ENCODE results near the gene SLC25A21.

SLC25A21 gene

DNA sequence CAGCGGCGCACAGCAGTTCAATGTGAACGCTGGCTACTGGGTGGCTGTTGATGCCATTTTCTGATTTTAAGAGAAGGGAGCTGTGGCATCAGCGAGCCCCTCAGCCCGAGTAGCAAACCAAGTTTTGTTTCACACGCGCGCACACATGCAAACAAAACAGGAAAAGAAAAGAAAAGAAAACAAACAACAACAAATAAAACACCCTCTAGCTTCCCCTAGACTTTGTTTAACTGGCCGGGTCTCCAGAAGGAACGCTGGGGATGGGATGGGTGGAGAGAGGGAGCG, 510.2 kb downstream of the SLC25A21 start:
- Histone ChIP-seq H3K27me3 (replicated peaks; ENCODE audit: insufficient read depth, low read length) (no peaks in the 10 kb centered on the region), H3K4me1 (ENCODE audit: low read length) (no peaks in the 10 kb centered on the region), H3K27ac (ENCODE audit: low read length) (no peak overlapping the region), H3K4me3 (ENCODE audit: low read length) (no peak overlapping the region), H4K20me1 (ENCODE audit: insufficient read depth, low read length) (no peaks in the 10 kb centered on the region), H3F3A (ENCODE audit: insufficient read depth, low read length) (no peaks in the 10 kb centered on the region), H3K9me3 (replicated peaks; ENCODE audit: insufficient read depth, low read length) (no peaks in the 10 kb centered on the region), H3K9ac (ENCODE audit: low read length) (no peak overlapping the region), H3K79me2 (ENCODE audit: low read length) (no peaks in the 10 kb centered on the region), H3K4me2 (ENCODE audit: low read depth, low read length) (no peak overlapping the region), H3K9me2 (replicated peaks; ENCODE audit: insufficient read depth, low read length) (no peaks in the 10 kb centered on the region), H2AFZ (ENCODE audit: low read length) (no peak overlapping the region), H3K36me3 (replicated peaks; ENCODE audit: insufficient read depth, low read length) (no peaks in the 10 kb centered on the region)
- no peak for TF ChIP-seq EZH2 (optimal IDR thresholded peaks at IDR 0.05; ENCODE audit: low read depth, low read length)
- DNase-seq: no peak

DNA sequence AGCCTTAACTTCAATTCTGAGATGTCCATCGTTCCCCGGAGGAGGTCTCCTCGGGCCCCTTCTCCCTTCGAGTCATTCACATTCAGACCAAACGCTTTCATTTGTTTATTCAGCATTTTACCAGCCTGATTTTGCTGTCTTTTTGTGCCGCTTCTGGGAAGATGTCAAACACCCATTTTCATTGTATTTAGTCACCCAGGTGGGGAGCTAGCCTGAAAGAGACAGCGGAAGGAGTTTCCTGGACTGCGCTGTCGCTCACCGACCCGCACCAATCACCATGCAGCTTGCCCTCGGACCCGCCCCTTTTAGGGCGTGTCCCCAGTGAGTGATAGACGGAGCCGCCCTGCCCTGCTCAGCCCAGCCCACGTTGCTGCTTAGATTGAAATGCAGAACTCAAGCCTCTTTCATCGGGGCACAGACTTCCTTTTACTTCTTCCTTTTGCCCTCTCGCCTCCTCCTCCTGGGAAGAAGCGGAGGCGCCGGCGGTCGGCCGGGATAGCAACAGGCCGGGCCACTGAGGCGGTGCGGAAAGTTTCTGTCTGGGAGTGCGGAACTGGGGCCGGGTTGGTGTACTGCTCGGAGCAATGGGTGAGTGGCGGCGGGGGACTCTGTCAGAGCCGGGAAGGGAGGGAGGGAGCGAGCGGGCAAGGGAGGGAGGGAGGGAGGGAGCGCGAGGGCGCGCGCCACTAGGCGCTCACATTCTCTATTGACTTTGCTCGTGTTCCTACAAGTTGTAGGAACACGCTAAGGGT, 510.7 kb downstream of the SLC25A21 start, which contains the start of gene PAX9:
PAX9 (plus strand) TSS at position 355 of the 752 bp plus-strand sequence; CDS start at position 585, 230 bp downstream.
- Histone ChIP-seq H3K4me1 (ENCODE audit: low read length) (no peaks in the 10 kb centered on the region), H3K27me3 (replicated peaks; ENCODE audit: insufficient read depth, low read length) (no peaks in the 10 kb centered on the region), H2AFZ (ENCODE audit: low read length) (peak within 1 kb of the TSS; percentile 85), H4K20me1 (ENCODE audit: insufficient read depth, low read length) (no peaks in the 10 kb centered on the region), H3K4me3 (ENCODE audit: low read length) (peak within 1 kb of the TSS; percentile 60), H3F3A (ENCODE audit: insufficient read depth, low read length) (no peaks in the 10 kb centered on the region), H3K27ac (ENCODE audit: low read length) (peak within 1 kb of the TSS; percentile 49; the same call in 1 of the 2 replicates), H3K36me3 (replicated peaks; ENCODE audit: insufficient read depth, low read length) (no peaks in the 10 kb centered on the region), H3K79me2 (ENCODE audit: low read length) (no peaks in the 10 kb centered on the region), H3K9me2 (replicated peaks; ENCODE audit: insufficient read depth, low read length) (no peaks in the 10 kb centered on the region), H3K9ac (ENCODE audit: low read length) (peak within 1 kb of the TSS; percentile 23; the same call in 1 of the 2 replicates), H3K4me2 (ENCODE audit: low read depth, low read length) (peak within 1 kb of the TSS; percentile 72), H3K9me3 (replicated peaks; ENCODE audit: insufficient read depth, low read length) (no peaks in the 10 kb centered on the region)
- peak; percentile 82 for DNase-seq
- TF ChIP-seq, protein P1, sequence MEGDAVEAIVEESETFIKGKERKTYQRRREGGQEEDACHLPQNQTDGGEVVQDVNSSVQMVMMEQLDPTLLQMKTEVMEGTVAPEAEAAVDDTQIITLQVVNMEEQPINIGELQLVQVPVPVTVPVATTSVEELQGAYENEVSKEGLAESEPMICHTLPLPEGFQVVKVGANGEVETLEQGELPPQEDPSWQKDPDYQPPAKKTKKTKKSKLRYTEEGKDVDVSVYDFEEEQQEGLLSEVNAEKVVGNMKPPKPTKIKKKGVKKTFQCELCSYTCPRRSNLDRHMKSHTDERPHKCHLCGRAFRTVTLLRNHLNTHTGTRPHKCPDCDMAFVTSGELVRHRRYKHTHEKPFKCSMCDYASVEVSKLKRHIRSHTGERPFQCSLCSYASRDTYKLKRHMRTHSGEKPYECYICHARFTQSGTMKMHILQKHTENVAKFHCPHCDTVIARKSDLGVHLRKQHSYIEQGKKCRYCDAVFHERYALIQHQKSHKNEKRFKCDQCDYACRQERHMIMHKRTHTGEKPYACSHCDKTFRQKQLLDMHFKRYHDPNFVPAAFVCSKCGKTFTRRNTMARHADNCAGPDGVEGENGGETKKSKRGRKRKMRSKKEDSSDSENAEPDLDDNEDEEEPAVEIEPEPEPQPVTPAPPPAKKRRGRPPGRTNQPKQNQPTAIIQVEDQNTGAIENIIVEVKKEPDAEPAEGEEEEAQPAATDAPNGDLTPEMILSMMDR (IDR thresholded peaks at IDR 0.05; ENCODE audit: low read length): no peak
- TF ChIP-seq EZH2phosphoT487 (IDR thresholded peaks at IDR 0.05; ENCODE audit: low read length) (no peak), EZH2 (optimal IDR thresholded peaks at IDR 0.05; ENCODE audit: low read depth, low read length) (no peak)

DNA sequence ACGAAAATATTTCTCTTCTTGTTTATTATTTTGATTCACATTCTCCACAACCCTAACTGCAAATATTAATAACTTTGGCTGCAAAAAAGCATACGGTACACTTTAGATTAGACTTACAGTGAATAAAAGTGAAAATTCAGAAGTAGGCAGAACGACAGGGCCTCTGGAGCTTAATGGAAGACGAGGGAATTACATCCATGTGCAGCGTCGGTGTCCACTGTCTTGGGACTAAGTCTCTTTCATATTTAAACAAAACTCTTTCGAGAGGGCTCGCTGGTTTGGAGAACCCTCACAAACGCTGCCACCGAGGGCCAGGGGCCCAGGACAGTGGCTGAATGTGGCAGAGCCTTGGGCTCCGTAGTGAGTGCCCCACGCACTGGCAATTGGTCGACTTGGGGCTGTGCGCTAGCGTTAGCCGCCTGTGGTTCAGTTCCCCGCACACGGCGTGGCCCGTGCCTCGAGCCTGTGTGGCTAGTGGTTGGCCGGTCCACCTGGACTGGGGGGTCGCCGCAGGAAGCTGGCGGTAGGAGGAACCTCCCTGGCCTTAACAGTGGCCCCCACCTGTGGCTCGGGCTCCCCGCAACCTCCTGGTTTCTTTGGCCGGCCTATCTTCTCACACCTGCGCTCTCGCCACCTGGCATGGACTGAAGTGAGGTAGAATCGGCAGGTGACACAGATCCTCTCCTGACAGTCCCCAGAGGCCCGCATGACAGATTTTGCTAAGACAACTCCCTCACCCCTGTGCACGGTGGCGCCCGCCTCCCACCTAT, 511.5 kb downstream of the SLC25A21 start:
- TF ChIP-seq, protein P1 (IDR thresholded peaks at IDR 0.05; ENCODE audit: low read length): no peak
- TF ChIP-seq EZH2phosphoT487 (IDR thresholded peaks at IDR 0.05; ENCODE audit: low read length) (no peak), EZH2 (optimal IDR thresholded peaks at IDR 0.05; ENCODE audit: low read depth, low read length) (no peak)
- Histone ChIP-seq H4K20me1 (ENCODE audit: insufficient read depth, low read length) (no peaks in the 10 kb centered on the region), H3K9ac (ENCODE audit: low read length) (peak overlapping the region; percentile 23; the same call in 1 of the 2 replicates), H3K4me3 (ENCODE audit: low read length) (peak overlapping the region; percentile 60), H3K27me3 (replicated peaks; ENCODE audit: insufficient read depth, low read length) (no peaks in the 10 kb centered on the region), H3F3A (ENCODE audit: insufficient read depth, low read length) (no peaks in the 10 kb centered on the region), H3K9me2 (replicated peaks; ENCODE audit: insufficient read depth, low read length) (no peaks in the 10 kb centered on the region), H3K9me3 (replicated peaks; ENCODE audit: insufficient read depth, low read length) (no peaks in the 10 kb centered on the region), H2AFZ (ENCODE audit: low read length) (peak overlapping the region; percentile 85), H3K36me3 (replicated peaks; ENCODE audit: insufficient read depth, low read length) (no peaks in the 10 kb centered on the region), H3K4me2 (ENCODE audit: low read depth, low read length) (peak overlapping the region; percentile 72), H3K79me2 (ENCODE audit: low read length) (no peaks in the 10 kb centered on the region), H3K27ac (ENCODE audit: low read length) (peak overlapping the region; percentile 49; the same call in 1 of the 2 replicates), H3K4me1 (ENCODE audit: low read length) (no peaks in the 10 kb centered on the region)
- DNase-seq: peak; percentile 35

Measured in MM.1S (cell line).